Activated effector memory CD4-positive, alpha-beta T cell treated with Interleukin-2 at 50 U/mL for 16 hours (primary cell): ENCODE measurements around the gene DEDD2.

Experiments used
- DNase-seq: peaks from one replicate; pipeline ENCODE4 v3.0.0-alpha.2; 2020

DEDD2 gene

DNA sequence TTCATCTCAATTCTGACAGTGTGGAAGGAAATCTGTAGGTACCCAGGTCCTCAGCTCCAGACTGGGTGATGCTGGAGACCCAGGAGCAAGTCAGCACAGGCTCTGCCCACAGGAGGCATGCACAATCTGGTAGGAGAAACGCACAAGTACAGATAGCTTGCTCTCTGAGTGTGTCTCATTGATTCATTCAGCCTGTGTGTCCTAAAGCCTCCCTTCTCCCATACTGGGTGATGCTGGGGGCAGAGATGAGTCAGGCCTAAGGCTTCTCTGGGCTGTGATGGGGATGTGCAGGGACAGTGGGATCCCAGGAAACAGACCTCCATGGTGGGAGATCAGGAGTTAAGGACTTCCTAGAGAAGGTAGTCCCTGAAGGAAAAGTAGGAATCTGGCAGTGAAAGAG lies 9.4 kb upstream of the DEDD2 start:
- DNase-seq: no peak

DNA sequence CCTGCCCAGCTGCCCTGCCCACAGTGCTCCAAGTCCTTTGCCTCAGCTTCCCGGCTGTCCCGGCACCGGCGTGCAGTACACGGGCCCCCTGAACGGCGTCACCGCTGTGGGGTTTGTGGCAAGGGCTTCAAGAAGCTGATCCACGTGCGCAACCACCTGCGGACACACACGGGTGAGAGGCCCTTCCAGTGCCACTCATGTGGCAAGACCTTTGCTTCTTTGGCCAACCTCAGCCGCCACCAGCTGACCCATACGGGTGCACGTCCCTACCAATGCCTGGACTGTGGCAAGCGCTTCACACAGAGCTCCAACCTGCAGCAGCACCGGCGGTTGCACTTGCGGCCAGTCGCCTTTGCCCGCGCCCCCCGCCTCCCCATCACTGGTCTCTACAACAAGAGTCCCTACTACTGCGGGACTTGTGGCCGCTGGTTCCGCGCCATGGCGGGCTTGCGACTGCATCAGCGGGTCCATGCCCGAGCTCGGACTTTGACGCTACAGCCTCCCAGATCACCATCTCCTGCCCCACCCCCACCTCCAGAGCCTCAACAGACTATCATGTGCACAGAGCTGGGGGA lies 8.3 kb upstream of the DEDD2 start:
- DNase-seq: no peak

DNA sequence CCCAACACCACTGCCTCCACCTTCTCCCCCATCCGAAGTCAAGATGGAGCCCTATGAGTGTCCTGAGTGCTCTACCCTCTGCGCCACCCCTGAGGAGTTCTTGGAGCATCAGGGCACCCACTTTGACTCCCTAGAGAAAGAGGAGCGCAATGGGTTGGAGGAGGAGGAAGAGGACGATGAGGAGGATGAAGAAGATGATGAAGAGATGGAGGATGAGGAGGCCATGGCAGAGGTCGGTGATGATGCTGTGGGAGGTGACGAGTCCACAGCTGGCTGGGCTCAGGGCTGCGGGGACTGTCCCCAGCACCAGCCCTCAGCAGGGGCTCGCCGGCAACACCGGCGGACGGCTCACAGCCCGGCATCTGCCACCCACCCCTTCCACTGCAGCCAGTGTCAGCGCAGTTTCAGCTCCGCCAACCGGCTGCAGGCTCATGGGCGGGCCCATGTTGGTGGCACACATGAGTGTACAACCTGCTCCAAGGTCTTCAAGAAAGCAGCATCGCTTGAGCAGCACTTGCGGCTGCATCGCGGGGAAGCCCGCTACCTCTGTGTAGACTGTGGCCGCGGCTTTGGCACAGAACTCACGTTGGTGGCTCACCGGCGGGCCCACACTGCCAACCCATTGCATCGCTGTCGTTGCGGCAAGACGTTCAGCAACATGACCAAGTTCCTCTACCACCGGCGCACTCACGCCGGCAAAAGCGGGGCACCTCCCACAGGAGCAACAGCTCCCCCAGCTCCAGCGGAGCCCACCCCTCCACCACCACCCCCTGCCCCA lies 7.7 kb upstream of the DEDD2 start:
- no peak for DNase-seq

DNA sequence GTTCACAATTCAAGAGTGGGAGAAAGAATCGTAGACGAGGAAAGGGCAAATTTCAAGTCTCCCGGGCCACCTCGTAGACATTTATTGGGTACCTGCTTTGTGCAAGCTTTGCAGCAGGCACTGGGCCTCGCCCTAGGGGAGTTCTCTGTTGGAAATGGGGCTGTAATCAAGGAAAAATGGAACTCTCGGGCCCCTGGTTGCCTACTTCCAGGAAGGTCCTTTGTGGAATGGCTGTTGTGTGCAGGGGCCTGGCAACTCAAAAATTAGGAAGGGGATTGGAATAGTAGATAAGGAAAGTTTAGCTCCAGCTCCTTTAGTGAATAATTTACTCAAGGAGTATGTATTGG lies 3.2 kb upstream of the DEDD2 start:
- no peak for DNase-seq

DNA sequence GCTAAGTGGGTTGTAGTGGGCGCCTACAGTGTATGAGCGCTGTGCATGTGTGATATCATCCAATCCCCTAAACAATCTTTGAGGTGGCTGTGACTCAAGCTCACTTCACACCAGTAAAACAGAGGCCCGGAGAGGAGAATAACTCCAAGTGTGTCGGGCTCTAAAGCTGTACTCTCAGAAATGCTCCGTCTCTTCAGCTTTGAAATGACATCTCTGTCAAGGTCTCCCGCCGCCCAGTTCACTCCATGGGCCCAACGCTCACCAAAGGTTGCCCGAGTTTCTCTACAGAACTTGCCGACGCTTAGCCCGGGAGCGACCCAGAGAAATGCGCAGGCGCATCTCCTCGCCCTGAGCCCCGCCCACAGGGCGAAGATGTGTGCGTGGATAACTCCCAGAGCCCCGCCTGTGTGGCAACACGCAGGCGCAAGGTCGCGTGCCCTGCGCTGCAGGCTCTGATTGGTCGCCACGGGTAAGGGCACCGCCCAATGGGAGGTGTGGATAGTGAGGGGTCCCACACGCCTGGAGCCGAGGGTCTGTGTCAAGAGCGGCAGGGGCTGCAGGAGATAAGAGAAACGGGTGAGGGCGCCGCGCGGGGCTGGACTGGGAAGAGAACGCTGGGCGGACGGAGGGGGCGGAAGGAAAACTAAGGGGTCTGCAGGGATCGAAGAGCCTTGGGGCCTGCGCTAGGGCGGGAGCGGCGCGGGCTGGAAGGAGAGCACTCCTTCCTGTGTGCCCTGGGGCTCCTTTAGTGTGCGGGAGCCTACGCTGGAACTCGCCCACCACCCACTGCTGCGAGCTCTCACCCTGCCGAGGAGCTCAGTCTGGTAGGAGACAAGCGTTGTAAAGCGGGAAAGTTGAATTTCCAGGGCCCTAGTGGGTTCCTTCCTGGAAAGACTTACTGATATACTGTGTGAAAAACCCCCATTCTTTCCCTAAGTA lies 2.6 kb upstream of the DEDD2 start, which contains the start of gene ZNF526:
ZNF526 (plus strand) TSS at position 501 of the 939 bp plus-strand sequence. CDS start 4,092 bp downstream, outside the sequence.
- DNase-seq: peak; percentile 96

DNA sequence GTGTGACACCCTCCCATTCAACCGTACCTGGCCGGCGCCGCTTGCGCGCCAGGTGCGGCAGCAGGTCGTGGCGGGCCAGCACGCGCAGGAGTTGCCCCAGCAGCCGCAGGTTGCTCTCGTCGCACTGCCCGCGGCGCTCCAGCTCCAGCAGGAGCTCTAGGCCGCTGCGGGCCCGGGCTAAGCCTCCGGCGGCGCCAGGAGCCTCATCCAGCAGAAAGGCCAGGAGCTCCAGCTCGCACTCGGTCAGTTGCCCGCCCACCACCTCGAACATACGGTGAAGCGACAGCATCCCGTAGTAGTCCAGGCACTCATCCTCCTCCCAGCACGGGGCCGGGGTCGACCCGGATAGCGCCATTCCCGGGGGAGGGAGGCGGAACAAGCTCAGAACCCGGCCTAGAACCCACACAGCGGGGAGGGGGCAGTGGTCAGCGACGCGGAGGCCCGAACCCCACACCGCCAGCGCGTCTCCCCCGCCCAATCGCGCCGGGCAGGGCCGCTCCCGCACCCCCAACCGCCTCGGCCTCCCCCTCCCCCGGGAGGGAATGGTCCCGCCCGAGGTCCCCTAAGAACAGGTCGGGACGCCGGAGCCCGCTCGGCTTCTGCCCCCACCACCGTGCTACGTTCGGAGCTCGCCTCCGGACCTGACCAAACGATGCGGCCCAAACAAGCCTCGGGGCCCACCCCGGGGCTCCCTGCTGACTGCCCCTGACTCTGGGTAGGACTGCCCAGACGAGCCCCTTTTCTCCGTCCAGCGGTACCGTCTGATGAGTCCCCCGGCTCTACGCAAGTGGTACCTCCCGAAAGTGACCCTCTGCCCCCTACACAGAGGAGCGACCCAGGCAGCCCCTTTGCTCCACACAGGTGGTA lies 591 bp downstream of the DEDD2 start:
- peak; percentile 8 for DNase-seq

DNA sequence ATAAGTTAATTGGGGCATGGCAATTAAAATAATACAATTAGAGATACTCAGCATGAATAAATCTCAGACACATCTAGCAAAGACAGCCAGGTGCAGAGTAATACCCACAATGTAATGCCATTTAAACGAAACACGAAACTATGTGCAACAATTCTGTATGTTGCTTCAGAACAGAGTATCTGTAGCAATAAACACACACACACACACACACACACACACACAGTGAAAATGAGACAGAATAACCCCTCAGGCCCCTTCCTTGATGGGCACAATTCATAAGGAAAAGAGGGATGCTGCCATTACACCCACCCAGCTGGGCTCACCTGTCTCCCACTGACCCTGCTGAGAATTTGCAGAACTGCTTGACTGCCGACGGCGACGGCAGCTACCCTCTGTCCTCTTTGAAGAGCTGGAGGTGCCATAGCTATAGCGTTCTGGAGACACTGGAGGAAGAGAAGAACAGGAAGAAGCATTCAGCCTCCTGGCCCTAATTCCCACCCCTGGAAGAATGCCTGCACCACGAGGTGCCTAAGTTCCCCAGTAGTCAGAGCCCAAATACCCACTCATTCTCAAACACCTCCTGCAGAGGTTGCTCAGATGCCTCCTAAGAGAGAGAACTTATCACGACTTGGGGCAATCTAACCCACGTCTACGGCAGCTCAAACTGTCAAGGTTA lies 2.5 kb downstream of the DEDD2 start:
- DNase-seq: no peak

DNA sequence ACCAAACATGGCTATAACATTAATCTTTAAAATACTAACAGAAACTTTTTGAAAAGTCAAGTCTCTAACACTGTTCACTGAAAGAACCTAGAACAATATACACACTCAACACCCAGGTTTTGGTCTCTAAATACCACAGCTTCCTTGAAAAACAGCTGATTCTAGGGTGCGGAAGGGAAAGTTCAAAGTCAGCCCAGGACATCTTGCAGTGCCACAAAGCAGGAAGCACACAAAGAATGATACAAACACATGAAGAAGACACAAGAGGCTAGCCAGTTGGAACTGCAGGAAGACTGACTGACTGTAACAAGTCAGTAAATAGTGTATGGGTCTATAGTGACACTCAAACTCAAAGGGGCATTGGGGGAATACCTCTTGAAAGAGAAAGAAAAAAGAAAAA lies 4.6 kb downstream of the DEDD2 start:
- DNase-seq: no peak

DNA sequence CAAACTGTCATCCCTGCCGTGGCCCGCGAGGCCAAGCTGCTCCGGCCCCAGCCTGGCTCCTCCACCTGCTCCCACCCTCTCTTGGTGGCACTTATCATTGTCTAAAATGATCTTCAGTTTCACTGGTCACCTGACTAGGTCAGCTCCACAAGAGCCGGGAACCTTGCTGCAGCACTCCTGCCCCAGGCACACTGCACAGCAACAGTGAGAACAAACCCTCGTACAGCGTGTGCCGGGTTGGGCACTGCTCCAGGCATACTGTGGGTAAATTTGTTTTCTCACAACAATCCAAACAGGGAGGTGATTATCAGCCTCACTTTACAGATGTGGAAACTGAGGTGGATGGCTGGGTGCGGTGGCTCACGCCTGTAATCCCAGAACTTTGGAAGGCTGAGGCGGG lies 8.9 kb downstream of the DEDD2 start:
- DNase-seq: no peak

DNA sequence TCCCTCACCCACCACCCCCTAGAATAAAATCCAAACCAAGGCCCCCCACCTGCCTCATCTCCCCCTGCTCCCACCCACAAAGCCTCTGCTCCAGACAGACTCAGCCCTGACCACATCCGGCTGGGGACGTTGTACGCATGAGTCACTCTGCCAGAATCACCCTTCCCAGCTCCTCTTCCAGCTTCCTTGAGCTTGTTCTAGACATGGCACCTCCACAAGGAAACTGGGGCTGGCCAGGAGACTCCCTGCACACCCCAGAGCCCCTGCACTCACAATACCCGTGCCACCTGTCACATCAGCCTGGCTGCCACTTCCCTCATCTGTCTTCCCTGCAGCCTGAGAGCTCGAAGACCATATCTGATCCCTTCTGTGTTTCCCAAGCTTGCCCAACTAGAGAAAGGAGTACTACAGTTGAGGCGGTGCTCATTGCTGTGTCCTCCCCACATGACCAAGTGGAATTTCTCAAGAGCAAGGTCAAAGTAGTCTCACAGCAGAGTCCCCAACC lies 9.7 kb downstream of the DEDD2 start:
- peak; percentile 18 for DNase-seq

DNA sequence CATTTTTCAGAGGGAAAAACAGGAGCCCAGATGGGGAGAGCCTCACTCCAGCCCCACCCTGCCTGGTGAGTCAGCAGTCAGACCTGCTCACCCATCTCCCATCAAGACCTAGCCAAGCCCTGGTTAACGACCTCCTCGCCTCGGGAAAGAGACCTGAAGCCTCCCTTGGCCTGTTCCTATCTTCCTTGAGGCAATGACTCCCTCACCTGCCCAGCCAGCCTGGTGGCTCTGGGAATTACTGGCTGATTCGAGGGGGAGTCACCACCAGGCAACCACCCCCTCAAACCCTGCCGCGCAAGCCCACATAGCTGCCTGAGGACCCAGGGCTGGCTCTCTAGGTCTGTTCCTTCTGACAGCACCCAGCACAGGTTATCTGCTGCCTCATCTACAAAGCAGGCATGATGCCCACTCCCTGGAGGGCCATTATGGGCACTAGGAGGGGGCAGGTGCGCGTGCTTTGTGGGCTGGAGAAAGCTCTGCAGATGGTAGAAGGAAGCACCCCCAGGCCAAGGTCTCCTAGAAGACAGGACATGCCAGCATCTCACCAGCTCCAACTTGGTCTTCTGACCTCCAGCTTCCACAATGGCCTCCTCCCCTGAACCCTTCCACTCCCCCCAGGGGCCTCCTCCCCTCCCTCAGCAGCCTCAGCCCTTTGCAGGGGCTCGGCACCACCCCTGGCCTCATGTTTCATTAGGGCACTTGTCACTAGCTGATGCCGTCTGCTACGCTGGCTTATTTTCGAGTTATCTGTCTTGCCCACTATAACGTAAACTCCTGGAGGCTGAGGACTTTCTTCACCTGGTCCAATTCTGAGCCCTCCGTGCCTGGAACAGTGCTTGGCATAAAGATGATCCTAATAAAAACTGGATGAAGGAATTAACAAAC lies 10.4 kb downstream of the DEDD2 start:
- no peak for DNase-seq

DNA sequence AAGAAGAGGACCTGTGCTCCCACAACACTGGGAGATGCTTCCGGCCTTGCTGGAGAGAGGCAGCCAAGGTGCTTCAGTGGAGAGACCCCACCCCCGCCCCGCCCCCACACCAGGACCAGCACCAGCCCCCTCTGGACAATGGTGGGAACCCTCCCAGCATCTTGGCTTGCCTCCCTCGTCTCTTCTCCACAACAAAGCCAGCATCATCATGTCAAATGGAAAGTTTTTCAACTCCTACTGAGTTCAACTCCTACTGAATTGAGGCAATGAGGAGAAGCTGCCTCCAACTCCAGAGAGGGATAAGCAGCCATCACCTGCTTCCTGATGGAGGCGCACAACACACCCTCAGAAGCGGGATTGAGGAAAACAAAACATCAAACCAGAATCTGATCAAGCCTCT lies 12.8 kb downstream of the DEDD2 start:
- DNase-seq: no peak

DNA sequence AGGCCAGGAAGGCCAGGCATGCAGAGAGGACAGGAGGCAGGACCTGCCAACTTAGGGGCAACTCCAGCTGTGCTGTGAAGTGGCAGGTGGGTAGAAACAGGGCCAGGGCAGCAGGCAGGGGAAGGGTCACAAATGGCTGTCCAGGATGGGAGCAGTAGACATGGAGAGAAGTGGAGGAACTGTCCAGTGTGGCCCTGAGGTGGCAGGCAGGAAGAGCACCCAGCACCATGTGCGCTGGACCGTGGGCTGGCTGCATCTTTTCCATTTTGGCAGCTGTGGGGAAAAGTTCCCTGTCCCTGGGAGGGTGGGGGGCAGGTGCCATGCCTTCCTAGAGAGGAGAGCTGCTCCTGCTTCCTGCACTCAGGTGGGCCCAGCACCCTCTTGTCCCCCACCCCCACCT lies 13.8 kb downstream of the DEDD2 start:
- no peak for DNase-seq

DNA sequence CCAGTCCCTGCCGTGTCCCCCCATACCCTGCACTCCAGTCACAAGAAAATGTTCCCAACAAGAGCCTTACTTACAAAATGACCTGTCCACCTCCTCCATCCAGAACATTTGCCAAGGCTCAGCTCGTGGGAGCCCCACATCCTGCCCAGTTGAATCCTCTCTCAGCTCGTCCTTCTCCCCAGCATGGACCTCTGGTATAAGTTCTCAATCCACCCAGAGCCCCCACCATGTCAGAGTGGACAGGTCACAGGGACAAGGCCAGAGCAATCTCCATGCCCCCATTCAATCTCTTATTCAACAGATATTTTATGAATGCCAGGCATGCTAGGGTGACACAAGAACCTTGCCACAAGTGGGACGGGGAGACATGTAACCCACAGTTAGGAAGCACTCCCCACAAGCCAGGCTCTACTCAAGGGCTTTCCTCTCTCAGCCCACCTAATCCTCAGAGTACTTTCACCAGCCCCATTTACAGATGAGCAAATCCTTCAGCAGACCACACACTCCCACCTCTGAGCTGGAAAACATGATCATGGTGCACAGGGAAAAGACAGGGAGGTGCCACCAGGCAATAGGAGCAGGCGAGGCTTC lies 15.1 kb downstream of the DEDD2 start:
- no peak for DNase-seq

DNA sequence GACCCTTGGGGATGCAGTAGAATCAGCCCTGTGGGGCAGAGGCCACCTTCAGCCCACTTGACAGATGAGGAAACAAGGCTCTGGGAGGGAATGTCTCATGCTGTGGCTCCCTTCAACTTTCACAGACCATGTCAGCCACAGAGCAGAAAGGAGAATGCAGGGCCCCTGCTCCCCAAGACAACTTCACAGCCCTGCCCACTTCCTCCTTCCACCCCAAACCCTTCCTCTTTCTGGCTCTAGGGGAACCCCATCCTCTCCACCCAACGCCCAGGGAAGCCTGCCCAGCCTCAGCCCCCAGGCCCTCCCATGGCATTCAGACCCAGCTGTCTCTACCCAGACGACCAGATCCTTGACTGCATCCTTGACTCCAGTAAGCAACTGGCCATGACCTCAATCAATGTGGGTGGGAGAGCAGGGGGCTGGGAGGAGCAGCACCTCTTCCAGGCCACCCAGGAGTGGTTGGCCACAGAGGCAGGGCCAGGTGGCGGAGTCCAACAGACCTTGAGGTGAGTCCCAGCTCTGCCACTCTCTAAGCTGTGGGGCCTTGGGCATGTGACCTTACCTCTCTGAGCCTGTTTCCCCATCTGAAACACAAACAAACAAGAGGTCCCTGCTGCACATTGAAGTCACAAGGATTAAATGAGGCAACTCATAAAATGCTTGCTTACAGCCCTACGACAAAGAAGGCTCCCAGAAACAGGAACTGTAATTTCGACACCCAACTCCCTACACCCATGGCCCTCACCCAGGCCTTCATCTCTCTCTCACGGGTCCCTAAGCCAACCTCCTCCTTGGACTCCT lies 15.8 kb downstream of the DEDD2 start:
- peak; percentile 36 for DNase-seq

DNA sequence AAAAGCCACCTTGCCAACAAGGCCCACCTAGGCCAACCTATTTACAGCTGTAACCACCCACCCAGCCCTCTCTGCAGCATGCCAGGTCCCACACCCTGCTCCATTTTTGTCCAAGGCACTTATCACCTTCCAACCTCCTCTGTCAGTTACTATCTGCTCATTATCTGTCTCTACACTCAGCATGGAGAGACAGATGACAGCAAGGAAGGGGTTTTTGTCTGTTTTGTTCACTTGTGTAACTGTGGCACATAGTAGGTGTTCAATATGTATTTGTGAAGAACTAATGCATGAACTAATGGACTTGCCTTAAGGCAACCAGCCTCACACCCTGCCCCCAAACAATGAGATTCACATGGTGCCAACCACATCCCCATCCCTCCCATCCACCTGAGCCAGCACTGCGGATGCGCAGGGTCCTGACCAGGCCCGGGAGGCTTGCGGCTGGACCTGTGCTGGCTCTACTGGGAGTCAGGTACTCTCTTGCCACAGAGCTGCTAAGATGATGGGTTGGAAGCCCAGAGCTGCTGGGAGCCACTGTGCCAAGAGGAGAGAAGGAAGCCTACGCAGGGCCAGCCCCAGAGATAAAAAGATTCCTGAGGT lies 17.3 kb downstream of the DEDD2 start:
- no peak for DNase-seq

DNA sequence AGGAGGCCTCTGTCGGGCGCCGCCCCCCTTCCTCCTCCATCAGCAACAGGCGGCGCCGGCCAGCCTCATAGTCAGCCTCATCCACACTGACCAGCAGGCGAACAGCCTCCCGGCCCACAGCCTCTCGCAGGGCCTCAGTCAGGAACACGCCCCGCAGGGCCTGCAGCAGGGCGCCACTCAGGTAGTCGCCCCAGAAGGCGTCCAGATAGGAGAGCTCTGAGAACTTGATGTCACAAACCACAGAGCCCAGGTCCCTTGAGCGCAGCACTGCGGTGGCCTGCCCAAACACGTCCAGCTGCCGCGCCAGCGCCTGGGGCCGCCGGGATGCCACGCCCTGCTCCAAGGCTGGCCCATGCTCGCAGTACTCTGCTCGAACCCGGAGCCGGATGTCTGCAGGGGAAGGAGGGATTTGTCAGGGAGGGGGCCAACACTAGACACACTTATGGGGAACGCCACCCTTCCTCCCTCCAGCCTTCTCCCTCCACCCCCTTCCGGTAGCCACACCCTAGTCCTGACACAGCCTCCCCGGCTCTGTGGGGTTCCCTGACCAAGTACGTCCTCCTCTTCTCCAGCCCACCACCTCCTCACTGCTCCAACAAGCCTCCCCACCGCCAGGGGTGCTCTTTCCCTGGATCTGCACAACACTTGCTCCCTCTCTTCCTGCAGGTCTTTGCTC lies 17.9 kb downstream of the DEDD2 start:
- DNase-seq: peak; percentile 54

DNA sequence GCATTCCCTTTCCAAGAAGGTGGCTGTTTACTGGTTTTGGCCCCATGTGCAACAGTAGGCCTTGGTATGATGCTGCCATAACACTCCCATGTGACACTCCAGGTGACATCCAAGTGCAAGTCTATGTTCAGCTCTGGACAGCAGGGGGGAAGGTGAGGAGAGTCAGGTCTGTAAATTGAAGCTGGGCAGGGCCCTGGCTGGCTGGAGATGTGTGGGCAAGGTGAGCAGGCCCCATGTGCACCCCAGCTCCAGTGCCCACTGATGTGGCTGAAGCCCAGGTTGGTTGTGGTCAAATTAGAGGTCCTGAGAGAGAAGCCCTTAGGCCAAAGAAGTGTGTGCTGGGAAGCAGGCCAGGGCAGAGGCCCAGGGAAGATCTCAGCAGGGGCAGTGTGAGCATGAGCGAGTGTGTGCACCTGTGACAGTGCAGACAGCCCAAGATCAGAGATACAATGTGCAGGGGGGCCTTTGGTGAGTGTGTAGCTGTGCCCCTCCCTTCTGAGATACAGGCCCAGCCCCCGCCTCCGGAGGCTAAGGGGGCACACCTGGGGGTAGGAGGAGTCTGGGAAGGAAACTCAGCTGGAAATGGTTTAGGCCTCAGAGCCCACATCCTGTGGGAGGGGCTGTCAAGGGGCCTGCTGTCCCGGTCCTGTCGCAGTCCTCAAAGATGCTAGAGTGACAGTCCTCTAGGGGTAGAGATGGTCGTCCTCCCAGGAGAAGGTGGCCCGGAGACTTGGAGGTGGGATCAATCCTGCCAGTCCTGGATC lies 18.6 kb downstream of the DEDD2 start:
- DNase-seq: peak; percentile 75
